ENCODE measurements around the gene TFB2M. TPM values are rescaled to one million over a fixed set of nuclear protein-coding genes. Genes with fewer than 3 reads are reported as not detected.

The TFB2M gene
- total and polyA plus RNA-seq, 2 of the 13 experiments (the other 11 are each of a cell fraction or from before 2014, with no cell fraction given): 15.7 to 31.4 TPM

DNA sequence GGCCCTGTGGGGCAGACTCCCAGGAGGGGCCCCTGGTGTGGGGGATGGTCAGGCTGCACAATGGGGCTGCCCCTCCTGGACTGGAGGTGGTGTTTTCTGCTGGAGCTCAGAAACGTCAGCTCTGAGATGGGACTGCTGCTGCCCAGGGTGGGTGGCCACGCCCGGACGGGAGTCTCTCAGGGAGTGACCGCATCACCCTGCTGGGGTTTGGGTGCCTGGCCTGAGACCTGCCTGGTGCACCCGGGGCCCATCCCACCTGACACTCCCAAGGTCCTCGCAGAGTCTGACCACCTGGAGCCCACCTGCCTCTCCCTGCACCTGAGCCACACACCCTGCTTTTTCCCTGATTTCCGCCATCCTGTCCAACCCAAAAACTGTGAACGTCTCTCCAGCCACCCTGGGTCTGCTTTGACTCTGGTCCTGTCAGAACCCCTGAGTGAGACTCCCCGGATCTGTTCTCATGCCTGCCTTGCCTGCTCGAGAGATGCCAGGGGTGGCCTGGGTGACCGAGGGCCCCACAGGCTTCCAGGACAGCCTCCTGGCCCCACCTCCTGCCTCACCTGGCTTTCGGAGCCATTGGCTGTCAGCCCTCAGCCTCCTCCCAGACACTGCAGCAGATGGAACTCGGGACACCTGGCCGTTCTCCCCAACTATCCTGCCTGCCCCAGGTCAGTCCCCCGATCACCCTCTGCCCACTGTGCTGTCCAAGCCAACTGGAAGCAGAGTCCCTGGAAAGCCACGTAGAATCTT lies 47.4 kb downstream of the TFB2M start:
- Histone ChIP-seq H3K4me3 (replicated peaks in 1 of 3; ENCODE audit: insufficient read depth in 1 of 3, low read depth in 2 of 3, low read length in 3 of 3) (no peak overlapping the region), H3K4me1 (ENCODE audit: insufficient read depth, low read length) (peaks cover 12% of the 10 kb centered on the region), H3K9ac (ENCODE audit: insufficient read depth, low read depth, low read length) (no peak overlapping the region), H3K36me3 (replicated peaks in 1 of 2; ENCODE audit: control insufficient read depth in 1 of 2, insufficient read depth in 2 of 2, low read length in 2 of 2) (no peaks in the 10 kb centered on the region), H3K79me2 (ENCODE audit: insufficient read depth, low read length) (no peaks in the 10 kb centered on the region), H4K20me1 (ENCODE audit: insufficient read depth, low read length) (no peaks in the 10 kb centered on the region), H3K27me3 (ENCODE audit: control insufficient read depth in 1 of 2, insufficient read depth in 2 of 2, low read length in 2 of 2) (peaks cover under 1 to 4% of the 10 kb centered on the region in 2 experiments; a peak in 2 of 5 replicates), H2AFZ (ENCODE audit: low read length) (no peak overlapping the region), H3K27ac (ENCODE audit: extremely low read length, insufficient read depth, low read length) (no peak overlapping the region), H3K9me3 (ENCODE audit: low read length) (peaks cover 23% of the 10 kb centered on the region), H3K4me2 (ENCODE audit: low read depth, low read length) (no peak overlapping the region; the same call in 1 of the 2 replicates)
- WGBS (ENCODE audit: low lambda C conversion rate): 33% methylated on average over 8 of the region's 17 CpGs
- ChIA-PET POLR2A (no interaction called here), CTCF (ENCODE audit: low intra/inter-chr PET ratio, low total read pairs) (no interaction called here)
- peak; percentile 12 for ATAC-seq
- intact Hi-C loops (cut with micrococcal nuclease; ENCODE audit: unreplicated experiment) (no loop called here), in situ Hi-C loops (cut with HindIII; ENCODE audit: extremely low pct_ligation_motif_present, low pct_unique_long_range_greater_than_20kb) (no loop called here)
- FAIRE-seq: no peak
- BruUV-seq (replicated peaks): no TSS peak
- DNase-seq (ENCODE audit: low spot score): no peak
- TF ChIP-seq ZSCAN20 (CRISPR knock-in tag; IDR thresholded peaks at IDR 0.05; ENCODE audit: borderline replicate concordance) (no peak), TP53 (CRISPR knock-in tag; conservative IDR thresholded peaks at IDR 0.05) (no peak), YY1 (IDR thresholded peaks at IDR 0.05; ENCODE audit: insufficient read depth, insufficient replicate concordance, low read depth, low read length) (no peak), REPIN1 (CRISPR knock-in tag; IDR thresholded peaks at IDR 0.05; ENCODE audit: borderline replicate concordance, low read depth) (no peak), REXO4 (CRISPR knock-in tag; IDR thresholded peaks at IDR 0.05; ENCODE audit: borderline replicate concordance) (no peak), SRY (CRISPR knock-in tag; IDR thresholded peaks at IDR 0.05) (no peak)

DNA sequence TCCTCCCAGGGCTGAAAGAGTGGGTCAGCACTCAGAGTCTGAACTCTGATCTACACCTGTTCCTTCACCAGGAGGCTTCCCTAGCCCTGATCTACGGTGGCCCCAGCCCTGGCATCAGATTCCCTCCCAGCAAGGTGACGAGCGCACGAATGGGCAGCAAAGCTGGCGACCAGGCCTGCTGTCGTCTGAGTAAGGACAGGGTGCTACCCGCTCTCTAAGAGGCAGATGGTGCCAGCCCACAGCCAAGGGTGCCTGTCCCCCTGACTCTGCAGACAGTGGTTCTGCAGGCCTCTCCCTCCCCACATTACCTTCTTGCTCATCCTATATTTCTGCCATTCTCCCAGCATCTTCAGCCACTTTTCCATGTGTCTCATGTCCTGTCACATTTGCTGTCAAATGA lies 48.7 kb downstream of the TFB2M start:
- no peak for DNase-seq (ENCODE audit: low spot score)
- TF ChIP-seq, protein P1, sequence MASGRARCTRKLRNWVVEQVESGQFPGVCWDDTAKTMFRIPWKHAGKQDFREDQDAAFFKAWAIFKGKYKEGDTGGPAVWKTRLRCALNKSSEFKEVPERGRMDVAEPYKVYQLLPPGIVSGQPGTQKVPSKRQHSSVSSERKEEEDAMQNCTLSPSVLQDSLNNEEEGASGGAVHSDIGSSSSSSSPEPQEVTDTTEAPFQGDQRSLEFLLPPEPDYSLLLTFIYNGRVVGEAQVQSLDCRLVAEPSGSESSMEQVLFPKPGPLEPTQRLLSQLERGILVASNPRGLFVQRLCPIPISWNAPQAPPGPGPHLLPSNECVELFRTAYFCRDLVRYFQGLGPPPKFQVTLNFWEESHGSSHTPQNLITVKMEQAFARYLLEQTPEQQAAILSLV (CRISPR knock-in tag; IDR thresholded peaks at IDR 0.05; ENCODE audit: borderline replicate concordance): no peak
- no peak for TF ChIP-seq IRF2 (CRISPR knock-in tag; IDR thresholded peaks at IDR 0.05)
- TF ChIP-seq RFX1 (IDR thresholded peaks at IDR 0.05): no peak
- TF ChIP-seq GLI4 (CRISPR knock-in tag; IDR thresholded peaks at IDR 0.05; ENCODE audit: borderline replicate concordance): no peak
- no peak for TF ChIP-seq SMAD9 (CRISPR knock-in tag; IDR thresholded peaks at IDR 0.05)
- TF ChIP-seq, protein P2, sequence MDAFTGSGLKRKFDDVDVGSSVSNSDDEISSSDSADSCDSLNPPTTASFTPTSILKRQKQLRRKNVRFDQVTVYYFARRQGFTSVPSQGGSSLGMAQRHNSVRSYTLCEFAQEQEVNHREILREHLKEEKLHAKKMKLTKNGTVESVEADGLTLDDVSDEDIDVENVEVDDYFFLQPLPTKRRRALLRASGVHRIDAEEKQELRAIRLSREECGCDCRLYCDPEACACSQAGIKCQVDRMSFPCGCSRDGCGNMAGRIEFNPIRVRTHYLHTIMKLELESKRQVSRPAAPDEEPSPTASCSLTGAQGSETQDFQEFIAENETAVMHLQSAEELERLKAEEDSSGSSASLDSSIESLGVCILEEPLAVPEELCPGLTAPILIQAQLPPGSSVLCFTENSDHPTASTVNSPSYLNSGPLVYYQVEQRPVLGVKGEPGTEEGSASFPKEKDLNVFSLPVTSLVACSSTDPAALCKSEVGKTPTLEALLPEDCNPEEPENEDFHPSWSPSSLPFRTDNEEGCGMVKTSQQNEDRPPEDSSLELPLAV (CRISPR knock-in tag; conservative IDR thresholded peaks at IDR 0.05; ENCODE audit: low read depth): no peak
- TF ChIP-seq, protein P3, sequence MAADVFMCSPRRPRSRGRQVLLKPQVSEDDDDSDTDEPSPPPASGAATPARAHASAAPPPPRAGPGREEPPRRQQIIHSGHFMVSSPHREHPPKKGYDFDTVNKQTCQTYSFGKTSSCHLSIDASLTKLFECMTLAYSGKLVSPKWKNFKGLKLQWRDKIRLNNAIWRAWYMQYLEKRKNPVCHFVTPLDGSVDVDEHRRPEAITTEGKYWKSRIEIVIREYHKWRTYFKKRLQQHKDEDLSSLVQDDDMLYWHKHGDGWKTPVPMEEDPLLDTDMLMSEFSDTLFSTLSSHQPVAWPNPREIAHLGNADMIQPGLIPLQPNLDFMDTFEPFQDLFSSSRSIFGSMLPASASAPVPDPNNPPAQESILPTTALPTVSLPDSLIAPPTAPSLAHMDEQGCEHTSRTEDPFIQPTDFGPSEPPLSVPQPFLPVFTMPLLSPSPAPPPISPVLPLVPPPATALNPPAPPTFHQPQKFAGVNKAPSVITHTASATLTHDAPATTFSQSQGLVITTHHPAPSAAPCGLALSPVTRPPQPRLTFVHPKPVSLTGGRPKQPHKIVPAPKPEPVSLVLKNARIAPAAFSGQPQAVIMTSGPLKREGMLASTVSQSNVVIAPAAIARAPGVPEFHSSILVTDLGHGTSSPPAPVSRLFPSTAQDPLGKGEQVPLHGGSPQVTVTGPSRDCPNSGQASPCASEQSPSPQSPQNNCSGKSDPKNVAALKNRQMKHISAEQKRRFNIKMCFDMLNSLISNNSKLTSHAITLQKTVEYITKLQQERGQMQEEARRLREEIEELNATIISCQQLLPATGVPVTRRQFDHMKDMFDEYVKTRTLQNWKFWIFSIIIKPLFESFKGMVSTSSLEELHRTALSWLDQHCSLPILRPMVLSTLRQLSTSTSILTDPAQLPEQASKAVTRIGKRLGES (CRISPR knock-in tag; IDR thresholded peaks at IDR 0.05; ENCODE audit: borderline replicate concordance): no peak

More for the DNA sequence above, 48.7 kb downstream of the TFB2M start:
- H3K27ac ChIP-seq (ENCODE audit: extremely low read length, insufficient read depth, low read length): no peak overlapping the region
- POLR2A ChIA-PET: no interaction called here
- no peak overlapping the region for H3K9ac ChIP-seq (ENCODE audit: insufficient read depth, low read depth, low read length)
- 20% methylated on average over 7 of the region's 7 CpGs for WGBS (ENCODE audit: low lambda C conversion rate)
- in situ Hi-C loops (cut with HindIII; ENCODE audit: extremely low pct_ligation_motif_present, low pct_unique_long_range_greater_than_20kb): no loop called here
- H3K4me3 ChIP-seq (replicated peaks in 1 of 3; ENCODE audit: insufficient read depth in 1 of 3, low read depth in 2 of 3, low read length in 3 of 3): no peak overlapping the region
- intact Hi-C loops (cut with micrococcal nuclease; ENCODE audit: unreplicated experiment): no loop called here
- H3K27me3 ChIP-seq (ENCODE audit: control insufficient read depth in 1 of 2, insufficient read depth in 2 of 2, low read length in 2 of 2): peaks cover 1 to 3% of the 10 kb centered on the region in 2 experiments; a peak in 2 of 5 replicates
- H3K79me2 ChIP-seq (ENCODE audit: insufficient read depth, low read length): no peaks in the 10 kb centered on the region
- no peak for ATAC-seq
- CTCF ChIA-PET (ENCODE audit: low intra/inter-chr PET ratio, low total read pairs): no interaction called here
- no peaks in the 10 kb centered on the region for H4K20me1 ChIP-seq (ENCODE audit: insufficient read depth, low read length)
- no peaks in the 10 kb centered on the region for H3K36me3 ChIP-seq (replicated peaks in 1 of 2; ENCODE audit: control insufficient read depth in 1 of 2, insufficient read depth in 2 of 2, low read length in 2 of 2)
- no peak overlapping the region for H3K4me2 ChIP-seq (ENCODE audit: low read depth, low read length)
- no peak for FAIRE-seq
- no TSS peak for BruUV-seq (replicated peaks)
- peaks cover 23% of the 10 kb centered on the region for H3K9me3 ChIP-seq (ENCODE audit: low read length)
- no peak overlapping the region for H2AFZ ChIP-seq (ENCODE audit: low read length)
- H3K4me1 ChIP-seq (ENCODE audit: insufficient read depth, low read length): peaks cover 25% of the 10 kb centered on the region
